ENCODE data around the gene RIPOR2.

RIPOR2 gene

GRCh38 chr6:24929242-24929641 lies 6.5 kb downstream of the RIPOR2 start:
- H3K27ac ChIP-seq: no peak overlapping the region
- no peak for TF ChIP-seq CTCF (conservative IDR thresholded peaks at IDR 0.05)

DNA sequence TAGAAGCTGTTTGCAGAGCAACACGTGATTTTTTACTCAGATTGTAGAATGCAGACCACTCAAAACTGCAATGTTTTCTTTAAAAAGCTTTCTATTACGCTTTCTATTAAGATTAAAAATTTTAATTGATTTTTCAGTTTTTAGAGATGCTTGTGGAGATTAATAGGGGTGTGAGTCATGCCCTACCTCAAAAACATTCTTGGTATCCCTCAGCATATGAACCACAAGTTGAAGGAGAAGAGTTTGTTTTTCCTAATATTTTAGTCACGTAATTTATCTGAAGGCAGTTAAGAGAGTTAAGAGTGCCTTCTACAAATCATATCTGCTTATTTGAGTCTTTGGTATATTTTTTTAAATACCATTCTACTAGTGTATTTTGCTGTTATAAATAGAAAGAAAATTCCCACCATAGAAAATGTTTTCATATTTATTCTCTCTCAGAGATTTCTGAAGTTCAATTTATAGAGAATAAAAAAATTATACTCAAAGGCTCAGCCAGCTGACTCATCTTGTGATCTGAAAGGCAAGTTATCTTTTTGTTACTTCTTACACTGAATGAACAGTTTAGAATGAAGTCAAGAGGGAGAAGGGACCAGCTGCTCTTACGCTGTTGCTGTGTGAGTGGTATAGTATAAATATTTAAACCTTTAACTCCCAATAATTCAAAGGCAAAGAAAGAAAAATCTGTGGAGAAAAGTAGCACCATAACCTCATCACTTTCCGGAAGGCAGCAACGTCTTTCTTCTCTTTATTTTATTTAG lies 7.6 kb downstream of the RIPOR2 start:
- no peak overlapping the region for H3K27ac ChIP-seq
- TF ChIP-seq CTCF (conservative IDR thresholded peaks at IDR 0.05): no peak

DNA sequence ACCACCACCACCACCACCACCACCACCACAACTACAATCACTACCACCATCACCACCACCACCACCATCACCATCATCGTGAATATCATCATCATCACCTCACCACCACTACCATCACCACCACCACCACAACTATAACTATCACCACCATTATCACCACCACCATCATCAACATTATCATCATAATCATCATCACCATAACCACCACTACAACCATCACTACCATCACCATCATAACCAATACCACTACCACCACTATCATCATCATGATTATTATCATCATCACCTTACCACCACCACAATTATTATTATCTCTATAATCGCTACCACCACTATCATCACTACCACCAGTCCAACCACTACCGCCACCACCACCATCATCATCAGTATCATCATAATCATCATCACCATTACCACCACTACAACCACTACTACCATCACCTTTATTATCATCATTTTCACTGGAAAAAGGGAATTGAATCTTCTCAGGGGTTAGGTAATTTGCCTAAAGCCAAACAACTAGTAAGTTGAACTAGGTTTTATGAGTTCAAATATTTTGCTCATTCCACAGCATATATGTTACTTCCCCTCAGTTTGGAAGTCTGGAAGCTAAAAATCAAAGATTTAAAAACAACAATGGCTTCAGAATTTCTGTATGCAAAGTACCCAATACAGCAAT lies 8.3 kb downstream of the RIPOR2 start:
- no peak overlapping the region for H3K27ac ChIP-seq
- no peak for TF ChIP-seq CTCF (conservative IDR thresholded peaks at IDR 0.05)

GRCh38 chr6:24926647-24927046 lies 9.1 kb downstream of the RIPOR2 start:
- peak overlapping the region; percentile 71 for H3K27ac ChIP-seq

DNA sequence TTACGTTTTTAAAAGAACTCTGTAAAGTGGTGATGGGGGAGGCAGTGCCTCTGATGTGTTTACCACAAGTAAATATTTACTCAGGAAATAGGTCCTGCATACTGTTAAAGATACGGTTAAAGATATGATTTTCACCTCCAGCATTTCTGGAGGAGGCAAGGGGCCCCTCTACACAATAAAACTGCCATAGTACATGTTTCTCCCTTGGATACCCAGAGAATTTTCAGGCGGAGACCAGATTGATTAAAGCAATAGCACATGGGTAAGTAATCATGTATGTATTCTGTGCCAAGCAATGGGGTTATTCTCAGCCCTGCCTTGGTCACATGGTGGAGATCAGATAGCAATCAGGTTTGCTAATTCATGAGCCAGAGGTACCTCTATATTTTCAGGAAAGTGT lies 9.6 kb downstream of the RIPOR2 start:
- TF ChIP-seq CTCF (conservative IDR thresholded peaks at IDR 0.05): no peak
- H3K27ac ChIP-seq: peak overlapping the region; percentile 71

- TF ChIP-seq CTCF (conservative IDR thresholded peaks at IDR 0.05): no peak
- peak overlapping the region; percentile 71 for H3K27ac ChIP-seq
Observed at GRCh38 chr6:24925661-24926060, 10.1 kb downstream of the RIPOR2 start.

DNA sequence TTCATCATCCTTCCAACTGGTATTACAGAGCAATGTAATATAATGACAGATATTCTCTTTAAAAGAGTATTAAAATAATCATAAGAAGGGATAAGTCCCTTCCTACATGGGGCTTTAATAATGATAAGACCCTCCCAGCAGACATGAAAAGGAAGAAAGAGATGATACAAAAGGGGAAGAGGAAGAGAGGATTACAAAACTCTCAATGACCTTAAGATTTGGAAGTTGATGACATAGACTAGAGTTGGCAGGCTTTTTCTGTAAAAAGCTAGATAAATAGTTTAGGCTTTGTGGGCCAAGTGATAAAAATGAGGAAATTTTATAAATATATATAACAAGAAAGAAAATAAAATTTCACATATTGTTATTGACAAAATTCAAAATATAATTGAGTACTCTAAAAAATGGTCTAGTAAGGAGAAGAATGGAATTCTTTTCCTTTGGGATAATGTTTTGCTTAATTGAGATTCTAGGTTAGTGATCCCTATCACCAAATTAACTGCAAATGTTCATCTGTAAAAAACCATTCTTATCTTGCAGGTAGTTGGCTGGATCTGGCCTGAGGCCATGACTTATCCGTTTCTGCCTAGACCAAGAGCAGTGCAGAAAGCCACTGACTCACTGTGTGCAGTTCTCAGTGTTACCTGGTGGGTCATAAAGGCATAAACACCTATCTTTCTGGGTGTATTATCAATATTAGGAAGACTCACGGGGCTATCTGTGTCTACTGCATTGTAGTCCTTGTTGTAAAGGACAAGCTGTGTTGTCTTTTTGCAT lies 11.0 kb downstream of the RIPOR2 start:
- H3K27ac ChIP-seq: peak overlapping the region; percentile 71

More for the DNA sequence above, 11.0 kb downstream of the RIPOR2 start:
- no peak; the same call in 1 of the 2 replicates for TF ChIP-seq CTCF (conservative IDR thresholded peaks at IDR 0.05)

Measured in VCaP (cell line).